ENCODE measurements around the gene FGF12.
"Not testable (repeated sequence)": the region's sequence is repeated elsewhere in the genome, so short reads cannot be mapped to it uniquely, and the experiment has no call there.

Gene FGF12

DNA sequence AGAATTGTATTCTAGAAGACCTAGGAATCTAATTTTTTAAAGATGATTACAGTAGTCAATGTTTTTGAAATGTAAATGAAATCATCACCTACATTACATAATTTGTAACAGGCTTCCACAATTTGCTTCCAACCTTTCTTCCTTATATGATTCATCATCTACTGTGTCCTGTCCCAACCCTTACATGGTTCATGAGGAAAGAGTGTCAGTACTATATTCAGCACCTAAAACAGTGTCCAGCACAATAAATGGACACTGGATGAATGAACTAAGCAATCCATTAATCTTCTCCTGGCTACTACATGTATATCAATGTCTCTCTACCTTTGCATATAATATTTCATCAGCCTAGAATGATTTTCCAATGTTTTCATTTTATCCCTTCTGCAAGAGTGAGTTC is 12.2 kb downstream of the FGF12 start:
- Histone ChIP-seq H3K4me3 (ENCODE audit: insufficient read length, low read depth) (no peak overlapping the region), H3K4me1 (ENCODE audit: insufficient read depth, insufficient read length) (no peaks in the 10 kb centered on the region), H3K36me3 (ENCODE audit: insufficient read depth, insufficient read length, low read length) (no peaks in the 10 kb centered on the region), H3K27me3 (ENCODE audit: insufficient read depth, insufficient read length) (no peaks in the 10 kb centered on the region), H3K9me3 (ENCODE audit: insufficient read depth, low read length) (peaks cover 6% of the 10 kb centered on the region; the same call in 1 of the 2 replicates), H3K9ac (ENCODE audit: insufficient read length, low read depth) (no peak overlapping the region)
- no peak for DNase-seq (ENCODE audit: low read depth, low spot score)
- no peak for TF ChIP-seq SUZ12 (IDR thresholded peaks at IDR 0.05; ENCODE audit: extremely low read depth, insufficient read depth, insufficient read length)
- TF ChIP-seq YY1 (IDR thresholded peaks at IDR 0.05; ENCODE audit: insufficient read depth, insufficient read length): no peak
- no peak for TF ChIP-seq ZNF274 (IDR thresholded peaks at IDR 0.05; ENCODE audit: low read depth, low read length)

DNA sequence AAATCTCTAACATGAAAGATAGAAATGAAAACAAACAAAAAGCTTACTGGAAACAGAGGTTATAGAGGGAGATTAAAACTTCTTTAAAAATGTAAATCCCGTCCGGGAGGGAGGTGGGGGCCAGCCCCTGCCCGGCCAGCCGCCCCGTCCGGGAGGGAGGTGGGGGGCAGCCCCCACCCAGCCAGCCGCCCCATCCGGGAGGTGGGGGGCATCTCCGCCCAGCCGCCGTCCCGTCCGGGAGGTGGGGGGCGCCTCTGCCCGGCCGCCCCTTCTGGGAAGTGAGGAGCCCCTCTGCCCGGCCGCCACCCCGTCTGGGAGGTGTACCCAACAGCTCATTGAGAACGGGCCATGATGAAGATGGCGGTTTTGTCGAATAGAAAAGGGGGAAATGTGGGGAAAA is 16.2 kb downstream of the FGF12 start:
- not testable (repeated sequence) for H3K4me1 ChIP-seq (ENCODE audit: insufficient read depth, insufficient read length); H3K9me3 ChIP-seq (ENCODE audit: insufficient read depth, low read length); H3K4me3 ChIP-seq (ENCODE audit: insufficient read length, low read depth); H3K9ac ChIP-seq (ENCODE audit: insufficient read length, low read depth); H3K36me3 ChIP-seq (ENCODE audit: insufficient read depth, insufficient read length, low read length); DNase-seq (ENCODE audit: low read depth, low spot score); H3K27me3 ChIP-seq (ENCODE audit: insufficient read depth, insufficient read length)

DNA sequence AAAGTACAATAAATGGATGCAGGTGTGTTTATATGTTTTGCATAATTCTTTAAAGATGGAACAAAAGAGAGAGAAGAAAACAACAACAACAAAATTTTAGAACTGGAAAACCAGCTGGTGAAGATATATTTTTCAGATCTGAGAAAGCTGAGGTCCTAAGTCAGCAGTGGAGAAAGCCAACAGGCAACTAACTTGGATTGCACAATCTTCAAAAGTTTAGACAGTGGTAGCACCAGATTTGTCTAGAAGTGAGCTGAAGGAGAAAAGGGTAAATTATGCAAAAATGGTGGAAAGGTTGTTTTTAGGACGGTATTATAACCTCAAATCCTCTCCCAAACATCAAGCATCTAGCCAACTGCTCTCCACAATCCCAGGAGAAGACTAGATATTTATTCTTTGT is 17.0 kb downstream of the FGF12 start:
- TF ChIP-seq ZNF274 (IDR thresholded peaks at IDR 0.05; ENCODE audit: low read depth, low read length) (no peak), YY1 (IDR thresholded peaks at IDR 0.05; ENCODE audit: insufficient read depth, insufficient read length) (no peak), SUZ12 (IDR thresholded peaks at IDR 0.05; ENCODE audit: extremely low read depth, insufficient read depth, insufficient read length) (no peak)

DNA sequence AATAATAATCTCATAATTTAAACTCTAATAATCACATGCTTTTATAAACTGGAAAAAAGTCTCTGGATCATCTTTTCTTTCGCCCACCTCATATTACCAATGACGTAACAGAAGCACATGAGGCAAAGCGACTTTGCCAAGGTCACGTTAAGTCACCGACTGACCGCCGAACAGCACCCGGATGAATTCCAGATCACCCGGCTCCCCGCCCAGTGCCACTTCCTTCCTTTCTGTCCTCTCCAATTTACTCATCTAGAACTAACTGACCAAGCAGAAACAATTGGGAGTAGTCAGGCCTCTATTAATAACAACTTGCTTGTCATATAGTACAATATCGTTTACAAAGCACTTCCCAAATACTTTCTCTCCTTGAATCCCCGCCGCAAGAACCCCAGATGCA is 21.1 kb downstream of the FGF12 start:
- Histone ChIP-seq H3K36me3 (ENCODE audit: insufficient read depth, insufficient read length, low read length) (no peaks in the 10 kb centered on the region), H3K4me1 (ENCODE audit: insufficient read depth, insufficient read length) (no peaks in the 10 kb centered on the region), H3K9me3 (ENCODE audit: insufficient read depth, low read length) (peaks cover 6% of the 10 kb centered on the region; the same call in 1 of the 2 replicates), H3K9ac (ENCODE audit: insufficient read length, low read depth) (no peak overlapping the region), H3K4me3 (ENCODE audit: insufficient read length, low read depth) (no peak overlapping the region), H3K27me3 (ENCODE audit: insufficient read depth, insufficient read length) (no peaks in the 10 kb centered on the region)
- no peak for TF ChIP-seq SUZ12 (IDR thresholded peaks at IDR 0.05; ENCODE audit: extremely low read depth, insufficient read depth, insufficient read length)
- TF ChIP-seq YY1 (IDR thresholded peaks at IDR 0.05; ENCODE audit: insufficient read depth, insufficient read length): no peak
- no peak for TF ChIP-seq ZNF274 (IDR thresholded peaks at IDR 0.05; ENCODE audit: low read depth, low read length)
- DNase-seq (ENCODE audit: low read depth, low spot score): no peak

More for the DNA sequence above, 17.0 kb downstream of the FGF12 start:
- Histone ChIP-seq H3K27me3 (ENCODE audit: insufficient read depth, insufficient read length) (no peaks in the 10 kb centered on the region), H3K36me3 (ENCODE audit: insufficient read depth, insufficient read length, low read length) (no peaks in the 10 kb centered on the region), H3K4me1 (ENCODE audit: insufficient read depth, insufficient read length) (no peaks in the 10 kb centered on the region), H3K9ac (ENCODE audit: insufficient read length, low read depth) (no peak overlapping the region), H3K9me3 (ENCODE audit: insufficient read depth, low read length) (peaks cover 6% of the 10 kb centered on the region; the same call in 1 of the 2 replicates), H3K4me3 (ENCODE audit: insufficient read length, low read depth) (no peak overlapping the region)
- no peak for DNase-seq (ENCODE audit: low read depth, low spot score)

DNA sequence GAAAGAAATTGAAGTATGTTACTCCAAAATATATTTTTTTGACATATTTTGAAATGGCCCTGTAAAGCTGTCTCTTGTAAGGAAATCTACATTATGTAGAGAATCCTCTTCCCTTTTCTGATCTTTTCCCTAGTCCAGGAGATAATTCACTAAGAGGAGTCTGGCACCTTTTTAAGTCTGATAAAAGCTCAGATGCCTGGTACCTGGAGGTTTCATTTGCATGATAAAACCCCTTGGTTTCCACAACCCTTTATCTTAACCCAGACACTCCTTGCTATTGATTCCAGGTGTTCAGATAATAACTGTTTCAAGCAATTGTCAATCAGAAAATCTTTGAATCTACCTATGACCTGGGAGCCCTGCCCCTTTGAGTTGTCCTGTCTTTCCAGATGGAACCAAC is 26.5 kb downstream of the FGF12 start:
- TF ChIP-seq ZNF274 (IDR thresholded peaks at IDR 0.05; ENCODE audit: low read depth, low read length) (no peak), YY1 (IDR thresholded peaks at IDR 0.05; ENCODE audit: insufficient read depth, insufficient read length) (no peak), SUZ12 (IDR thresholded peaks at IDR 0.05; ENCODE audit: extremely low read depth, insufficient read depth, insufficient read length) (no peak)
- Histone ChIP-seq H3K27me3 (ENCODE audit: insufficient read depth, insufficient read length) (no peaks in the 10 kb centered on the region), H3K36me3 (ENCODE audit: insufficient read depth, insufficient read length, low read length) (no peaks in the 10 kb centered on the region), H3K9me3 (ENCODE audit: insufficient read depth, low read length) (no peaks in the 10 kb centered on the region), H3K9ac (ENCODE audit: insufficient read length, low read depth) (no peak overlapping the region), H3K4me1 (ENCODE audit: insufficient read depth, insufficient read length) (no peaks in the 10 kb centered on the region), H3K4me3 (ENCODE audit: insufficient read length, low read depth) (no peak overlapping the region)
- no peak for DNase-seq (ENCODE audit: low read depth, low spot score)

DNA sequence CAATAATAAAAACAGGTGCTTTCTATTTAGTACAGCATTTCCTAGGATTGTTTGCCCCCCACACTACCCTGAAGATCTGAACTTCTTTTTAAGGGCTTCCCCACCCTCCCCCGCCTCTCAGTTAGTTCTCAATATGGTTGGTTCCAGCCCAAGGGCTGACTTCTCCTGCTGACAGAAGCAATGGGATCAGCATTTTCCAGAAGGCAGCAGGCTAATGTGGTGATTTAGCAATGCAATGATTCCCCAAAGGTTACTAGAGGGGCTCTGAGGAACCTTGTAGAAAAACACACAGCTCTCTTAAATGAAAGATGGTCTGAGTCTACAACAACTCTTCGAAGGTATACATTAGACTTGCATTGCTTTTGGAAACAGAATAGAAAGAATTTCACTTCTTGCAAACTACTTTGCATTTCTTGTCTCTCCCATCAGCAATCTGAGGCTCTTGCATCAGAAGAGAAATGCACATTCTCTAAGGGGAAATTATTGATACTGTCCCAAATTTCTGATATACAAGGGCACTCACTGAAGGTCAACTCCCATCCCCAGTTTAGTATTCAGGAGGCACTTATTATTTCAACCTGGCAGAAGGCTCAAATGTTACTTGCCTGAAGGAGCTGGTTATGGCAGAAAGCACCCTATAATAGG is 30.3 kb downstream of the FGF12 start:
- TF ChIP-seq ZNF274 (IDR thresholded peaks at IDR 0.05; ENCODE audit: low read depth, low read length) (no peak), SUZ12 (IDR thresholded peaks at IDR 0.05; ENCODE audit: extremely low read depth, insufficient read depth, insufficient read length) (no peak), YY1 (IDR thresholded peaks at IDR 0.05; ENCODE audit: insufficient read depth, insufficient read length) (no peak)
- H3K9me3 ChIP-seq (ENCODE audit: insufficient read depth, low read length): no peaks in the 10 kb centered on the region
- DNase-seq (ENCODE audit: low read depth, low spot score): no peak
- H3K4me1 ChIP-seq (ENCODE audit: insufficient read depth, insufficient read length): no peaks in the 10 kb centered on the region
- no peak overlapping the region for H3K9ac ChIP-seq (ENCODE audit: insufficient read length, low read depth)
- no peaks in the 10 kb centered on the region for H3K36me3 ChIP-seq (ENCODE audit: insufficient read depth, insufficient read length, low read length)
- no peaks in the 10 kb centered on the region for H3K27me3 ChIP-seq (ENCODE audit: insufficient read depth, insufficient read length)
- no peak overlapping the region for H3K4me3 ChIP-seq (ENCODE audit: insufficient read length, low read depth)

DNA sequence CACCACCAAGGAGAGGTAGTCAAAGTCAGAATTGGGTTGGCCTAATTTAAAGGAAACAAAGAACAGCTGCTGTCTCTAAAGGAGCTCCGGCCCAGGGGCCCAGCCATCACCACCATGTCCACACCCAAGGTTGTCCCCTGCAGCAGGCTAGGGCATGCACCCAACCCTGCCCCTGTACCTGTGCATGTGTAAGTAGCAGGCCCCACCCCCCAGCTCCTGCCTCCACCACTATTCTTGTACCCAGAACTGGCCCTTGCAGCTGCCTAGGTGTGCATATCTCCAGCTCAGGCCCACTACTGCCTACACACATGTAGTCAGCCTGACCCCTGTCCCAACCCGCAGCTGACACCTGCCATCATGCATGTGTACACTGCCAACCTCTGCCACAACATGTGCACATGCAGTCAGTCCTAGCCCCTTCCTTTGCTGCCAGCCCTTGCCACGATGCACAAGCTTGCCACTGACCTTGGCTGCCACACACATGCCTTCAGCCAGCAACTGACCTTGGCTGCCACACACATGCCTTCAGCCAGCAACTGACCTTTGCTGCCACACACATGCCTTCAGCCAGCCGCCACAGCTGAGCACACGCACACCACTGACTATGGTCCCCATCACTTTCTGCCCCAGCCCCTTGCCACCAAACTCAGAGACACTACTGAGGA is 39.7 kb downstream of the FGF12 start:
- Histone ChIP-seq H3K27me3 (ENCODE audit: insufficient read depth, insufficient read length) (no peaks in the 10 kb centered on the region), H3K9me3 (ENCODE audit: insufficient read depth, low read length) (peaks cover 6% of the 10 kb centered on the region; the same call in 1 of the 2 replicates), H3K4me3 (ENCODE audit: insufficient read length, low read depth) (no peak overlapping the region), H3K36me3 (ENCODE audit: insufficient read depth, insufficient read length, low read length) (no peaks in the 10 kb centered on the region), H3K4me1 (ENCODE audit: insufficient read depth, insufficient read length) (no peaks in the 10 kb centered on the region), H3K9ac (ENCODE audit: insufficient read length, low read depth) (no peak overlapping the region)
- DNase-seq (ENCODE audit: low read depth, low spot score): no peak
- no peak for TF ChIP-seq YY1 (IDR thresholded peaks at IDR 0.05; ENCODE audit: insufficient read depth, insufficient read length)
- no peak for TF ChIP-seq ZNF274 (IDR thresholded peaks at IDR 0.05; ENCODE audit: low read depth, low read length)
- no peak for TF ChIP-seq SUZ12 (IDR thresholded peaks at IDR 0.05; ENCODE audit: extremely low read depth, insufficient read depth, insufficient read length)
